Measurements from ENCODE around the gene TRANK1. TPM values are rescaled to one million over a fixed set of nuclear protein-coding genes. Genes with fewer than 3 reads are reported as not detected.

TRANK1 gene
- total RNA-seq, 1 experiment from 2014 or later = 1.1 TPM

DNA sequence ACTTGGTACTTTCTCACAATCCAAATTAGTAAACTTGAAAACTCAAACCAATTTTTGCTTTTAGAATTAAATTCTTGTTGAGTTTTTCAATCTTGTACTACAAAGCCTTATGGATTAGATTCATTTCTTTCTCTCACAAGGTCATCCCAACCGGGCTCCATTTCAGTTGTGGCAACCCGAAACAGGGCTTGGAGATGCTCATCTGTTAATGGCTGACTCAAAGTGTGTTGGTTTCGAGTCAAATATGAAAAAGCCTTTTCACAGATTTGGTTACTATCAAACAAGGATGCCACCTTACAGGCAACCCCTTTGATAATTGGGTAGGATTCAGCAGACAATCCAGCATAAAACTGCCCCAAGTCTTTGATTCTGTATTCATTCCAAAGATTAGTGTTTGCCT, 46.3 kb upstream of the TRANK1 start (continued):
- no peak for TF ChIP-seq SIN3A (IDR thresholded peaks at IDR 0.05; ENCODE audit: low read depth)
- no peak for TF ChIP-seq ELF1 (IDR thresholded peaks at IDR 0.05; ENCODE audit: borderline replicate concordance, low read depth)
- TF ChIP-seq CBX3 (IDR thresholded peaks at IDR 0.05; ENCODE audit: low read depth) = no peak
- TF ChIP-seq CEBPB (IDR thresholded peaks at IDR 0.05; ENCODE audit: low read depth) = no peak
- no peak for TF ChIP-seq TCF7L2 (IDR thresholded peaks at IDR 0.05; ENCODE audit: borderline replicate concordance, extremely low read depth, insufficient read depth, insufficient read length)
- no peak for TF ChIP-seq YY1 (IDR thresholded peaks at IDR 0.05; ENCODE audit: extremely low read depth, insufficient replicate concordance, low read depth, low read length)

- Histone ChIP-seq H3K27me3 (ENCODE audit: insufficient read depth, low read length) (no peaks in the 10 kb centered on the region), H3K9ac (ENCODE audit: low read length) (no peak overlapping the region), H3K79me2 (ENCODE audit: insufficient read depth, low read length) (peaks cover 44% of the 10 kb centered on the region), H3K4me3 (replicated peaks in 1 of 2; ENCODE audit: low read depth in 1 of 2, low read length in 2 of 2) (no peak overlapping the region), H3K4me1 (ENCODE audit: control insufficient read depth in 1 of 2, insufficient read depth in 2 of 2, low read length in 2 of 2) (peaks cover 4 to 21% of the 10 kb centered on the region in 2 experiments; a peak in 2 of 4 replicates), H2AFZ (ENCODE audit: low read depth, low read length, poor library complexity, severe bottlenecking) (no peak overlapping the region), H3K9me3 (ENCODE audit: control insufficient read depth in 1 of 2, insufficient read depth in 1 of 2, low read depth in 1 of 2, low read length in 2 of 2) (no peaks in the 10 kb centered on the region), H3K4me2 (ENCODE audit: low read length) (no peak overlapping the region), H3K9me2 (ENCODE audit: insufficient read depth) (no peaks in the 10 kb centered on the region), H4K20me1 (ENCODE audit: insufficient read depth) (no peaks in the 10 kb centered on the region), H3K36me3 (ENCODE audit: control insufficient read depth in 1 of 2, insufficient read depth in 2 of 2, low read length in 2 of 2) (peaks cover 6 to 10% of the 10 kb centered on the region in 2 experiments; a peak in 2 of 4 replicates), H3K27ac (ENCODE audit: low read depth, low read length) (no peak overlapping the region)
- intact Hi-C loops (cut with micrococcal nuclease) = no loop called here
- POLR2A ChIA-PET = no interaction called here
- TF ChIP-seq ZFX (IDR thresholded peaks at IDR 0.05) (no peak), CTCF (IDR thresholded peaks at IDR 0.05 in 2 of 3, conservative IDR thresholded peaks at IDR 0.05 in 1 of 3; ENCODE audit: borderline replicate concordance in 1 of 3, insufficient read depth in 1 of 3, low read depth in 2 of 3, low read length in 2 of 3) (no peak), POLR2A (IDR thresholded peaks at IDR 0.05; ENCODE audit: borderline replicate concordance, extremely low read depth, insufficient read depth, insufficient read length) (no peak), REST (IDR thresholded peaks at IDR 0.05; ENCODE audit: low read depth) (no peak), RAD21 (IDR thresholded peaks at IDR 0.05; ENCODE audit: low read depth) (no peak), ATF3 (IDR thresholded peaks at IDR 0.05) (no peak), FOSL1 (IDR thresholded peaks at IDR 0.05; ENCODE audit: low read depth) (no peak), CEBPB (IDR thresholded peaks at IDR 0.05; ENCODE audit: low read depth) (no peak), ZNF274 (IDR thresholded peaks at IDR 0.05; ENCODE audit: low read depth, low read length) (no peak), CBX3 (IDR thresholded peaks at IDR 0.05; ENCODE audit: low read depth) (no peak), ELF1 (IDR thresholded peaks at IDR 0.05; ENCODE audit: borderline replicate concordance, low read depth) (no peak), POLR2AphosphoS5 (IDR thresholded peaks at IDR 0.05; ENCODE audit: low read depth, low read length) (no peak), YY1 (IDR thresholded peaks at IDR 0.05; ENCODE audit: extremely low read depth, insufficient replicate concordance, low read depth, low read length) (no peak), JUND (IDR thresholded peaks at IDR 0.05) (no peak)
- TF ChIP-seq, protein P1, sequence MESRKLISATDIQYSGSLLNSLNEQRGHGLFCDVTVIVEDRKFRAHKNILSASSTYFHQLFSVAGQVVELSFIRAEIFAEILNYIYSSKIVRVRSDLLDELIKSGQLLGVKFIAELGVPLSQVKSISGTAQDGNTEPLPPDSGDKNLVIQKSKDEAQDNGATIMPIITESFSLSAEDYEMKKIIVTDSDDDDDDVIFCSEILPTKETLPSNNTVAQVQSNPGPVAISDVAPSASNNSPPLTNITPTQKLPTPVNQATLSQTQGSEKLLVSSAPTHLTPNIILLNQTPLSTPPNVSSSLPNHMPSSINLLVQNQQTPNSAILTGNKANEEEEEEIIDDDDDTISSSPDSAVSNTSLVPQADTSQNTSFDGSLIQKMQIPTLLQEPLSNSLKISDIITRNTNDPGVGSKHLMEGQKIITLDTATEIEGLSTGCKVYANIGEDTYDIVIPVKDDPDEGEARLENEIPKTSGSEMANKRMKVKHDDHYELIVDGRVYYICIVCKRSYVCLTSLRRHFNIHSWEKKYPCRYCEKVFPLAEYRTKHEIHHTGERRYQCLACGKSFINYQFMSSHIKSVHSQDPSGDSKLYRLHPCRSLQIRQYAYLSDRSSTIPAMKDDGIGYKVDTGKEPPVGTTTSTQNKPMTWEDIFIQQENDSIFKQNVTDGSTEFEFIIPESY (IDR thresholded peaks at IDR 0.05; ENCODE audit: extremely low read depth, insufficient replicate concordance, low read length) = no peak
- TF ChIP-seq, protein P2, sequence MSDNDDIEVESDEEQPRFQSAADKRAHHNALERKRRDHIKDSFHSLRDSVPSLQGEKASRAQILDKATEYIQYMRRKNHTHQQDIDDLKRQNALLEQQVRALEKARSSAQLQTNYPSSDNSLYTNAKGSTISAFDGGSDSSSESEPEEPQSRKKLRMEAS (IDR thresholded peaks at IDR 0.05) = no peak
- DNase-seq (ENCODE audit: low read depth, low spot score) = no peak
- CTCF ChIA-PET = no interaction called here
- ATAC-seq = no peak
- BruUV-seq (replicated peaks) = no TSS peak
- RAD21 ChIA-PET (ENCODE audit: low non-redundant PET in 1 of 2, low total read pairs in 2 of 2, uncharacterized antibody in 2 of 2, unreplicated experiment in 2 of 2) = no interaction called here
These were observed 44.7 kb upstream of the TRANK1 start for GRCh38 chr3:36989568-36989967.
